ENCODE data around the gene CDR2L.

DNA sequence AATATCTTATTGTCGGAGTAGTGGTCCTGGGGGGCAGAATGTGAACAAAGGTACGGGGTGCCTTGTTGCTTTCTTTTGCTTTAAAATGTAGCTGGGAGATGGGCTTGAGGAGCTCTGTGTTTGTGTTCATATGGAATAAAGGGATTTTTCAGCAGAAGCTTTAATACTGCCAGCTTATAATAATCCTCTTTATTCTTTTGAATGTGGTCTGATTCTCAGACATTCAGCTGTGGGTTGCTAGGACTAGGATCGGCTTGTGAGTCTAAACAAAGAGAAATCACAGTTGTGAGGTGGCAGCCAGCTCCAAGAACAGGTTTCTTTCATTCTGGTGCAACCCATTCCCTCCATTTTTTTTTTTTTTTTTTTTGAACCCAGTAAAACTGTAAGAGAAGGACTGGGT is 32.3 kb downstream of the CDR2L start:
- no peak for TF ChIP-seq POLR2A (IDR thresholded peaks at IDR 0.05)
- TF ChIP-seq, protein P1, sequence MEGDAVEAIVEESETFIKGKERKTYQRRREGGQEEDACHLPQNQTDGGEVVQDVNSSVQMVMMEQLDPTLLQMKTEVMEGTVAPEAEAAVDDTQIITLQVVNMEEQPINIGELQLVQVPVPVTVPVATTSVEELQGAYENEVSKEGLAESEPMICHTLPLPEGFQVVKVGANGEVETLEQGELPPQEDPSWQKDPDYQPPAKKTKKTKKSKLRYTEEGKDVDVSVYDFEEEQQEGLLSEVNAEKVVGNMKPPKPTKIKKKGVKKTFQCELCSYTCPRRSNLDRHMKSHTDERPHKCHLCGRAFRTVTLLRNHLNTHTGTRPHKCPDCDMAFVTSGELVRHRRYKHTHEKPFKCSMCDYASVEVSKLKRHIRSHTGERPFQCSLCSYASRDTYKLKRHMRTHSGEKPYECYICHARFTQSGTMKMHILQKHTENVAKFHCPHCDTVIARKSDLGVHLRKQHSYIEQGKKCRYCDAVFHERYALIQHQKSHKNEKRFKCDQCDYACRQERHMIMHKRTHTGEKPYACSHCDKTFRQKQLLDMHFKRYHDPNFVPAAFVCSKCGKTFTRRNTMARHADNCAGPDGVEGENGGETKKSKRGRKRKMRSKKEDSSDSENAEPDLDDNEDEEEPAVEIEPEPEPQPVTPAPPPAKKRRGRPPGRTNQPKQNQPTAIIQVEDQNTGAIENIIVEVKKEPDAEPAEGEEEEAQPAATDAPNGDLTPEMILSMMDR (IDR thresholded peaks at IDR 0.05) = no peak
